HG02763 (cell line): ENCODE measurements around the gene ZNF518B.
A peak's percentile ranks its signal among the peaks of the same experiment; 100 is the strongest.

ENCODE experiments used
- ATAC-seq: cut with Tn5 transposase; IDR thresholded peaks from one replicate; pipeline ENCODE4 v1.9.1; 2021; ENCODE audit warnings: mild to moderate bottlenecking, moderate library complexity; ENCODE audit not compliant: unreplicated experiment

The ZNF518B gene, protein sequence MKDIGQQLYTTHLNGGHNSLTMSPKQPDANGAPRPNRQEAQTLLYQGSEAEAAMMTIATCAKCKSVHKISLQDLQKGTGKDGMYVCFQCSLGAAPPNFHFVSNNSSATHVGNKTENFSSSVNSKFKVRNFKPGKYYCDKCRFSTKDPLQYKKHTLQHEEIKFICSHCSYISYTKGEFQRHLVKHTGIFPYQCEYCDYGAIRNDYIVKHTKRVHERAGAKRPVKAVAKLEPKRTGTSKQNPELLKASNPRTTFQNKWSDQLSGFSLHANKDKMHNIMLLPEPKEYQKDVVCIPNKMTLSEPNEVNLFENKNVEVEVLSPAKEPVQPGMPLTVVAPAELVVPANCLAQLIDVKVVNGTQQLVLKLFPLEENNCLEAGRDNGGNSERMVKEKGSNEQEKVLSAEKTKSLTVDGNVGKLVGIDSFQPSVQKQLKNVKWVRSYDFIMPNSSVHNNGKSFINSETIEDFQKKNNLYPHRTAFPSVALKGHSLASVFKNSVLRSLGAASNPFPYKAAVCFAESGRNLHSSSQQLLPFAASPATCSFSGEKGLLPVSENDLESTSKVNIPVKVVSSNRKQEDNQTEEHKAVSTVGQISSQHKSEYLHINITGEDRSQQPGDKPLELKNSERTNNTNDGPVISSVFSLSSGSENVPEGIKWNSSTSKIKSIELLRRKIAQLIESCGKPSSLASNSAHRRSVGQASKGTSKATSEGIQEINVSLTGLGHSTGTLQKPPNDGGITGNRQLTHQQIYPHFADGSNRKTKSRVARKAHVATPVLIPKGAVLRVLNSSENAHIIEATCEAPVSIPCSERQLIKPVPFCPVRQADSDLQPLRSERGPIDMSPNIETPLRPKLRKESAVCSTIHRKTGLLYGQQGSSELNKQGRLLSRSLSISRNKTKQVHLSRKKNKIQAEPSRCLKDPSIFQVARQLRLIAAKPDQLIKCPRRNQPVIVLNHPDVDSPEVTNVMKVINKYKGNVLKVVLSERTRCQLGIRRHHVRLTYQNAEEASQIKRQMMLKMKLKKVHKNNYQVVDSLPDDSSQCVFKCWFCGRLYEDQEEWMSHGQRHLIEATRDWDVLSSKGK

DNA sequence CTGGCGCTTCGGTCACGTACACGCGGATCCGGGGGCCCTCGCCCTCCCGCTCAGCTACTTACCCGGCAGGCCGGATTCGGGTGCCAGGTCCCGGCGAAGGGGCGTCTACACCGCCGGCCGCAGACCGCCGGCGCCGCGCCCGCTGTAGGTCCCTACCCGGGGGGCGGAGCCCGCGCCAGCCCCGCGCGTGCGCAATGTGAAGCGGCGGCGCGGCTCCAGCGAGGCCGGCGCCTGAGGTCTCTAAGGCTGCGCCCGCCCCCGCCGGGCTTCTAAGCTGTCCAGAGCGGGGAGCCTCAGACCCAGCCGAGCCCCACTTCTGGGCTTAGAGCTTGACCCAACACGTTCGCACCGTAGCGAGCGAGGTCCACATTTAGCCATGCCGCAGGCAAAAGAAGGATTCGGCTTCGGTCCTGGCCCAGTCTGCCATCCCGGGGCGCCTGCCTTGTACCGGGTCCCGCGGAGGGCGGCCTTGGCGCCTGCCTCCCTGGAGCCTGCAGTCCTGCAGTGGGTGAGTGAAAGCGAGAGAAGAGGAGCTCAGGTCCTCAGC is at the start of gene ZNF518B:
TSS of gene ZNF518B (minus strand) at position 172 of the 547 bp plus-strand sequence. CDS start 11,098 bp downstream, outside the sequence.
- peak; percentile 72 for ATAC-seq

DNA sequence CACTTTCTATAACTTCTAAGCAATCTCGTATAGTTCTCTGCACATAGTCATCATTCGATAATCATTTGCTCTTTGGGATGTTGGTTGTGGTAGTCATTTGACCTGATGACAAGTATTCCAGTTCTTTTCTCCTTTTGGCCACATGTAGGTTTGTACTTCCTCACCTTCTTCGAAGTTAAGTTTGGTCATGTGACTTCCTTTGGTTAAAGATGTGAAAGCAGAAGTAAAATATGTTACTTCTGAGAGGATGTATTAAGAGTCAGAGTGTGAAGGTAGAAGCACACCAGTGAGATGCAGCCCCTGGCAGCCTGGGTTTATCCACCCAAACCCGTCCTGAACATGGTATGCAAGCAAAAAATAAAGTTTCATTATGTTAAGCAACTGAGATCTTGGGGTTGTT is 48.9 kb upstream of the ZNF518B start:
- no peak for ATAC-seq

DNA sequence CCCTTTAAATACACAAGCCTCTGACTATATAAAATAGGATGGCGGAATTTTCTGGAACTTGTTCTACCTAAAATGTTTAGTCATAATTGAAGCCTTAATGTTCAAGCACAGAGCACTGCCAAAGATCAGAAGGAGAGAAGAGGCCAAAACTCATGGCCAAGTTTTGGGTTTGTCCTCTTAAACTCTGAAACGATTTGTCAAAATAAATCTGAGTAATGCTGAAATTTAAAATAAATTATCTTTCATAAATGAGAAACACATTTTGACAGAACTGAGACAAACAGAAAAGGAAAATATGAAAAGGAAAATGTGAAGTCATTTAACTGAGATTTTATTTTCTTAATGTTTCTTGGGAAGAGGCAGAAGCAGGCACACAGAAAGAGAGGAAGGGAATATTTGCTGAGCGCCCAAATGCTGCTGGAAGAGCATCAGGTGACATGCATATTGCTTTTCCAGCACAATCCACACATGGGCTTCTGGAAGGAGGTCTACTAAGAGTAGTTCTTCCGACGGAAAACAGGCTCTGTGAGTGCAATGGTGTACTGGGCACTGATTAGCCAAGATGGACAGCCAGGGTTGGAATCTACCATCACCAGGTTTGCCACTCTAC is 47.4 kb upstream of the ZNF518B start:
- no peak for ATAC-seq

DNA sequence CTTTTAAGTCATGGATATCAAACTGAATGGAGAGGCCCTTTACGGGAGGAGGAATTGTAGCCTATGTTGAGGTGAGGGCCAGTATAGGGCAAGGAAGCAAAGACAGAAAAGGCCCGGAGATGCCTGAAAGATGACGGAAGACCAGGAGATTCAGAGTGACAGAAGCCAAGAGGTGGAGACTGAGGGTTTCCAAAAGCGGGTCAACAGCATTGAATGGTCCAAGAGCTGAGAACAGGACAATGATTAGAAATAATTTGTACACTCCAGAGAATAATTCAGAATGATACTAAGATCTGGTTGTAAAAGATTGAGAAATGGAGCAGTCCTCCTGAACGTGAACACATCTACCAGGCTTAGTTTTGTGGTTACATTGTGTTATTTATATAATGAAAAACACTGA is 45.5 kb upstream of the ZNF518B start:
- ATAC-seq: no peak

DNA sequence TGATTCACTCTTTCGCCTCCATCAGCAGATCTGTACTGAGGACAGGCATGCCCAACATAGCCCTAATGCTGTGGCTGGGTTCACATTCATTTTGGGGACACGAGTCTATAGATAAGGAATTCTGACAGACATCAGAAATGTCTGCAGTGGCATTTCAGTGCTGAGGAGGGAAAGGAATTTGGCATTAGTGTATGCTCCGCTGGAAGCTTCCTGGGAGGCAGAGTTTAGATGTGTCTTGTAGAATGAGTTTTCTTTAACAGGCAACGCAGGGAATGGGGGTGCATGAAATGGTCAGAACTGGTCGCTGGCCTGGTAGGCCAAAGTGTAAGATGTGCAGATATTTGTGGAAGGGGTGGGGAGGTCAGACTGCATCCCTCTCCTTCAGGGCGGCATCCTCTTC is 43.5 kb upstream of the ZNF518B start:
- ATAC-seq: no peak

DNA sequence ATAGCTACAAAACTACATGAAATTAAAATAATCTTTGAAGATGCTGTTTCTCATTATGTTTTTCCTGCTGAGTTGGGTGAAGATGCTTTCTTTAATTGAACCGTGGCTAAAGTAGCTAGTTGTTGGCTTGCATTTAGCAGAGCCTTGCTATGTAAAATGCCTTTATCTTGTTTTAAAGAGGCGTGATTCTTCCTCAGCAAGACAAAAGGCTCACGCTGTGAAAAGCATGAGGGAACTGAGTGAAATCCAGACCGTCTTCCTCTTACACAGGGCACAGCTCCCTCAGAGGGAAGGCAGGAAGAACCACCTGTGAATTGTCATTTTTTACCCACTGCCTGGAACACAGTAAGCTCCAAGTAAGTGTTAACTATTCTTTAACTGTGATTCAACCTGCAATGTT is 39.0 kb upstream of the ZNF518B start:
- no peak for ATAC-seq

DNA sequence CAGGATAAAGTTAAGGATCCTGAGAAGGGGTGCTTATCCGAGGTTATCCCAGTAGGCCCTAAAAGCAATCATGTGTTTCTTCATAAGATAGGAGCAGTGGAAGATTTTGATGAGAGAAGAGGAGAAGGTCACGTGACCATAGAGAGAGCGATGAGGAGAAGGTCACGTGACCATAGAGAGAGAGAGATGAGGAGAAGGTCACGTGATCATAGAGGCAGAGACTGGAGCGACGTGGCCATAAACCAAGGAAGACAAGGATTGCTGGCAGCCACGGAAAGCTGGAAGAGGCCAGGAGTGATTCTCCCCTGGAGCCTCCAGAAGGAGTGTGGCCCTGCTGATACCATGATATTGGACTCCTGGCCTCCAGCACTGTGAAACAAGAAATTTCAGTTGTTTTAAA is 38.4 kb upstream of the ZNF518B start:
- ATAC-seq: no peak

DNA sequence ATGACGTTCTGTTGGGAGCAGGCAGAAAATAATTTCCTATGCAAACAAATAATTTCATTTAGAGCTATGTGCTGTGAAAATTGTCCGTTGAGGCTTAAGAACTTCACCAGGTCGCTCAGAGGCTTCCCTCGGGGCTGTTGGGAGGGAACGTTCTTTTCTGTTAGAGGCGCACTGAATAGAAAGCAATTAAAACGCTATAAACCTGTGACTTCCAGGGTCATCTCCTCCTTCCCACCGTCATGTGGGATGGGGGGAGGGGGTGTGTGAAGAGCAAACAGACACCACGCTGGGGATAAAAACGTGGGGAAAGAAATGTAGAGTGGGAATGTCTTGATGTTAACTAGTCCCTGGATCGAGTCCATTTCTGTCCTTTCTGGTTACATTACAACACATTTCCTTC is 35.2 kb upstream of the ZNF518B start:
- no peak for ATAC-seq

DNA sequence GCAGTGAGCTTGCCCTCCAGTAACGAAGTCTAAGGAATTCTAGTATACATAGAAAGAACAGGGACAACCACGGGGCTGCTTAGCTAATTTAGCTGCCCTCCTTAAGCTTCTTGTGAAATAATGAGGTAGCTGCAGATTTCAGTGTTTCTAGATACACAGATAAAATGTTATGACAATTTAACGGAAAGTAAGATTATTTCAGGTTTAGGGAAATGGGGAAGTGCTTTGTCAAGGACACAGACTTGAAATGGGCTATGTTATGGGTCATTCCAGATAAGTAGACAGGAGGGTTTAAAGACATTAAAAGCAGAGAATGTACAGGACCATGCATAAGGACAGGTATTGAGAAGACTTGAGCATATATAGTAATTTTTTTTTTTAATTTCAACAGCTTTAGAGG is 34.2 kb upstream of the ZNF518B start:
- no peak for ATAC-seq

DNA sequence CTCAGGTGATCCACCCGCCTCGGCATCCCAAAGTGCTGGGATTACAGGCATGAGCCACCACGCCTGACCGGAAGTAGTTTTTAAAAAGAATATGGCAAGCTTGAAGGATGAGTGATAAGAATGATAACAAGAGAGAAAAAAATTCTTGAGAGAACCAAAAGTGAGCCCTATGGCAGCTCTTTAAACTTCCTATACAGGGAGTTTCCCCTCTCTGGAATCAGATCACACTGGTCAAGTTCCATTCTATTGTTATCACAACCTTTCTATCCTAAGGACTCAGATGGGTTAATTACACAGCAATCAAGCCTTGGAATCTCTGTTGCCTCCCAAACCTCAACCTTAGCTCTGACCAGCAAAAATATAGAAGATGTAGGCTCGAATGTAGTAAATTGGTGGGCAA is 33.8 kb upstream of the ZNF518B start:
- ATAC-seq: no peak

DNA sequence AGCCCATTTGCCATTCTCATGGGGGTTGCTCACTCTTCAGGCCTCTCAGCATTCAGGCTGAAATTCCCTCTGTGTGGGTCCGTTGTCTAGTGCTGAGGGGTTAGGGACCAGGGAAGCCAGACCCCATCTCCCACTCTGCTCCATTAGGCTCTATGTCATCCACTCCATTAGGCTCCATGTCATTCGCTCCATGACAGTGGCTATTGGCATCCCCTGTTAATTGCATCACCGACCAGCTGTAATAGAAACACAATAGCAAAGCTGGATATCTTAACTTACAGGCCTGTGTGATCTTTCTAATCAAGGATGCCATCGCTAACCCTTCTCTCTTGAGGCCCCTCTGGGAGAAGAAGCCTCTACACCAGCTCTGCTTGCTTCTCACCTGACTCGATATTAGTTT is 25.7 kb upstream of the ZNF518B start:
- ATAC-seq: no peak

DNA sequence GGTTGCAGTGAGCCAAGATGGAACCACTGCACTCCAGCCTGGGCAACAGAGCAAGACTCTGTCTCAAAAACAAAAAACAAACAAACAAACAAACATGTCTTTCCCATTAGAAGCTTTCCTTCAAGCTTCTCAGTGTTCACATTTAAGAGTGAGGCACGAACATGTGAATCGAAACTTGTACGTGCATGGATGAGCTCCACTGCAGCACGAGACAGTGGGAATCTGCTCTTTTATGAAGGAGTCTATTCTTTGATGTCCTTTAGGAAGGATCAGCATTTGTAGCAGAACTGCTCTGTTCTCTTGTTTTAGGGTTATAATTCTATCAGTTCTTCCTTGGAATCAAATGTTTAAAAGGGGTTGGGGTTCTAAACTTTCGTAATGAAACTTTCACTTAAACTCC is 23.4 kb upstream of the ZNF518B start:
- no peak for ATAC-seq

DNA sequence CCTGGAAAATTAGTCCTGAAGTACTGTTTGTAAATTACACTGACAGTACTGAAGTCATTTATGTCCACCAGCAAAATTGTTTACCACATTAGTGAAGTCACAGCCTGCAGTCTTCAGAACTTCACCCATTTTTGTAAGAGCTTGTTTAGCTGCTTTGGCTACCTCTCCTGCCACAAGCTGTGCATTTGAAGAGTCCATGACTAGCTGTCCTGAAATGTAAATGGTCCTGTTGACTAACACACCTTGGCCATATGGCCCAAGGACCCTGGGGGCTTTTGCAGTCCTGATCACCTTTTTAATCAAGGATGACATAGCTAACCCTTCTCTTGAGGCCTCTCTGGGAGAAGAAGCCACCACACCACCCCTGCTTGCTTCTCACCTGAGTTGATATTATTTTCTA is 21.4 kb upstream of the ZNF518B start:
- ATAC-seq: no peak

DNA sequence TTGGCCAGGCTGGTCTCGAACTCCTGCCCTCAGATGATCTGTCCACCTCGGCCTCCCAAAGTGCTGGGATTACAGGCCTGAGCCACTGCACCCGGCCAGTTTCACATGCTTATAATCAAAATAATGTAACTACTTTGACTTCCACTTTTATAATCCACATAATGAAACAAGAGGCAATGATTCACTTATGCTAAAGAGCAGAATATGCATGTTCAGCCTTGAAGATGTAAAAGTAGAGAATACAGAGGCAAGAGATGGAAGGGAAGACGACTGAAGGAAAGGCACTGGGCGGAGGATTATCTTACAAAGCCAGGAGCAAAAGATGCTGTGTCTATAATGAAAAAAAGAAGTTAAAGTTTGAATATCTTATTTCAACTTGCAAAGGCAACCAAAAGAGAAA is 13.3 kb upstream of the ZNF518B start:
- ATAC-seq: no peak

DNA sequence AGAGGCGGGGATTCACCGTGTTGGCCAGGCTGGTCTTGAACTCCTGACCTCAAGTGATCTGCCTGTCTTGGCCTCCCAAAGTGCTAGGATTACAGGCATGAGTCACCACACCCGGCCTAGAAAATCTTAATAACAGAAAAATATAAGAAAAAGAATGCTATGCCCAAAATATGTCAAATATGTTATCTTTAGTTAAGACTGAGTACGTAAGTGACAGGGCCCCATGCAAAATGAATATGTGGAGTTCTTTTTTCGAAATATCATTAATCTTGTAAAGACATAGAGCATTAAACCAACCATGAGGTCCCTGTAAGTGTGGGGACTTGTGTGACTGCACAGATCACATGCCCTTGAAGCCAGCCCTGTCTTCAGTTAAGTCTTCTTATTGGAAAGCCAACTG is 8.9 kb upstream of the ZNF518B start:
- ATAC-seq: no peak

DNA sequence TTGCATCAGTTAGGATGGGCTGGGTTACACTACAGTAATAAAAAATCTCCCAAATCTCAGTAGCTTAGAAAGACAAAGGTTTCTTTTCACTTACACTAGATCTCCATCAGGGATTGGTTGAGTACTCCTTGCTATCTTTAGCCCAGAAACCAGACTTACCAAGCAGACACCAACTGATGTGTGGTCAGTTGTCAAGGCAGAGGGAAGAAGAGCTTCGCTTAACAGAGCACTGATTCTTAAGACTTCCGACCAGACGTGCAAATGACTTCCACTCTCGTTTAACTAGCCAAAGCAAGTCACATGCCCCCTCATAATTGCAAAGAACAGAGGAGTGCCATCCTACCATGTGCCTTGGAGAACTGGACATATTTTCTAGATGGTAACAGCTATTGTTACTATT is 5.7 kb upstream of the ZNF518B start:
- ATAC-seq: no peak

DNA sequence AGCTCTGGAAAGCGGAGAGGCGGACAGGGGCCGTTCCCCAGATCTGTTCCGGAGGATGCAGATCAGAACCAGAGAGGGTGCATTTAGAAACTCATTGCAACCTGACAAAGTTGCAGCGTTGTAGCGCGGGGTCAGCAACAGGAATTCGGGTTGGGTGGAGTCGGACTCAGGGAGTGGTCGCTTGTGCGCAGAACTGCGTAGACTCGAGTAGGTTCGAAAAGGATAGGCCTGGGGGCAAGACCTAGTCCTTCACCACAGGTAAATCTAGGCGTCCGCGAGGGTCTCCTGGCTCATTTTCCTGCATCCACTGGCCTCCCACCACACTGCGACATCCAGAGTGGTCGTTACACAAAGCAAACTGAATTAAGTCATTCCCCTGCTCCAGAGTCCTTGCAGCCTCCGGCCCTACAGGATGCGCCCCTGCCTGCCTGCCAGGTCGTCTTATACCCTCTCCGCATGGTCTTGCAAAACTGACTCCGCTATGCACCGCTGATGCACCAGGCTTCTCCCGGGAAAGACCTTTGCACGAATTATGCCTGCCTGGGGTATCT is 4.7 kb upstream of the ZNF518B start:
- no peak for ATAC-seq

DNA sequence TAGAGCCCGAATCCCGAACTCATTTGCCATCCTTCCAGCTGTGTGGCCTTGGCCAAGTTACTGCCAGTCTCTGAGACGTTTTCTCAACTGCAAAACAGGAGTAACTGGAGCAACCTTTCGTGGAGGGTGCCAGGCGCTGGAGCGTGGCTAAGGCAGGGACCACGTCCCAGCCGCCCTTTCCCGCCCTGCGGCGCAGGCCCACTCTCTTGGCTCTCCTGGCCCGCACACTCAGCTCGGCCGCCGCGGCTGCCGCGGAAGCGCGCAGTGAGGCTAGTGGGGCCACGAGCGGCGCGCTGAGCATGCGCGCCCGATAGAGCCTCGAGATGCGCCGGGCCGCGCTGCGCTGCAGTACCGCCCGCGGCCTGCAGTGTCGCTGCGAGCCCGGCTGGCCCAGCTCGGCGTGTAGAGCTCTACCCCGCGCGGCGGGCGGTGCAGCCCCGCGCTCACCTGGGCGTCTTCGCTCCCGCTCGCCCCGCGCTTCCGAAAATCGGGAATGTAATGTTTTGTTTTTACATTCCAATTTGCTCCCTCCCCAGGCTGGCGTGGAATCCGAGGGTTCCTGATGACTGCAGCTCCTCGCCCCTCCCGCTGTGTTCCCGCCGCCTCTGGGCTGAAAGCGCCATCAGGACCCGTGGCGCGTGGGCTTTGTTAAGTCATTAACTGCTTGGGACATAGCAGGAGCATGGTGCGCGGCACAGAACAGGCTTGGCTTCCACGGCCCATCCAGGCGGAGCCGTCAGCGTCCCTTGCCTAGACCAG is 4.0 kb upstream of the ZNF518B start:
- peak; percentile 82 for ATAC-seq

DNA sequence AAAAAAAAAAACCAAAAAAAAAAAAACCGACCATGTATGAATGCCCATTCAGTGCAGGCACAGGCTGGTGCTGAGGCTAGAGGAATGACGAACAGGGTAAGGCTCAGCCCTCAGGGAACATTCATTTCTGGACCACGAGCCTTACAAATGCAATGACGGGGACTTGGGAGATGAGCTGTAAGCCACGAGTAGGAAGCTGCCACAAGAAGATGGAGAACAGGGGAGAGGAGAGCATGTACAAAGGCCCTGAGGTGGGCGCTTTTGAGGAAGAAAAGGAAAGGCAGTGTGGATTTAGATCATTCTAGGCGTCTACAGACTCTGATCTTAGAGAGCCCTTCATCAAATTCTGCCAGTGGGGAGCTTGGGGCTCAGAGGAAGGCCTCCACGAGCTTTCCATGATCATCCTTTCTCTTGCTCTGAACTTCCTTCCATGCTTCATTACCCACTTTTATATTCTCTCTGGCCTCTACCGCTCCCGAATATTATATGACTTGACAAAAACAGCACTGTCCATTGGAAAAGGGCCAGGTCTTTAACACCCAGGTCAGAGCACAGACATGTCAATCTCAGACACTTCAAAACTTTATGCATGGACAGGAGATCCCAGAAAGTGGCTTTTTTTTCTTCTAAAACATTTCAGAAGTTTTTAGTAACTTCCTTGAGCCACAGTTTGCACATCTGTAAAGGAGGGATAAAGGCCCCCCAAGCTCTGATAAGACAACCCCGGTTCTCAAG is 3.3 kb upstream of the ZNF518B start:
- no peak for ATAC-seq
